Breast epithelium (tissue), 3 donors: ENCODE data around the gene MEMO1.

Experiments
- POLR2A ChIP-seq: fragments of 450-650 bp; IDR thresholded peaks from one replicate; pipeline ENCODE4 v1.6.1; 2016; ENCODE audit warnings: antibody characterized with exemption, mild to moderate bottlenecking, moderate library complexity
- TF ChIP-seq, protein P1 (sequence below), 3 donors: fragments of 450-650 bp; IDR thresholded peaks; one replicate each; pipeline ENCODE4 v1.5.1; 2016 to 2017; ENCODE audit warnings: antibody characterized with exemption in 3 of 3, mild to moderate bottlenecking in 3 of 3, moderate library complexity in 3 of 3

DNA sequence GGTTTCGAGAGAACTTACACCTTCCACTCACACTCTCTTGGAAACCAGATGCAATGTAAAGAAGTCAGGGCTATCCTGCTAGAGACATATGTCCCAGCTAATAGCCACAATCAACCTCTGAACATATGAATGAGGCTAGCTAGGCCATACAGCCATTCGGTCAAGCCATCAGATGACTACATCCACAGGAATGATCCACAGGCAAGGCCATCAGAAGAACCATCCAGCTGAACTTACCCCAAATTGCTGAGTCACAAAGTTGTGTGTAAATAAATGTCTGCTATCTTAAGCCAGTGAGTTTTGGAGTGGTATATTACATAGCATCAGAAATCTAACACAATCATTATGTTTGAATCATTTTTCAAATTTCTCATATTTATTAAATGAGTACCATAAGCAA is 47.3 kb upstream of the MEMO1 start:
- TF ChIP-seq, protein P1, sequence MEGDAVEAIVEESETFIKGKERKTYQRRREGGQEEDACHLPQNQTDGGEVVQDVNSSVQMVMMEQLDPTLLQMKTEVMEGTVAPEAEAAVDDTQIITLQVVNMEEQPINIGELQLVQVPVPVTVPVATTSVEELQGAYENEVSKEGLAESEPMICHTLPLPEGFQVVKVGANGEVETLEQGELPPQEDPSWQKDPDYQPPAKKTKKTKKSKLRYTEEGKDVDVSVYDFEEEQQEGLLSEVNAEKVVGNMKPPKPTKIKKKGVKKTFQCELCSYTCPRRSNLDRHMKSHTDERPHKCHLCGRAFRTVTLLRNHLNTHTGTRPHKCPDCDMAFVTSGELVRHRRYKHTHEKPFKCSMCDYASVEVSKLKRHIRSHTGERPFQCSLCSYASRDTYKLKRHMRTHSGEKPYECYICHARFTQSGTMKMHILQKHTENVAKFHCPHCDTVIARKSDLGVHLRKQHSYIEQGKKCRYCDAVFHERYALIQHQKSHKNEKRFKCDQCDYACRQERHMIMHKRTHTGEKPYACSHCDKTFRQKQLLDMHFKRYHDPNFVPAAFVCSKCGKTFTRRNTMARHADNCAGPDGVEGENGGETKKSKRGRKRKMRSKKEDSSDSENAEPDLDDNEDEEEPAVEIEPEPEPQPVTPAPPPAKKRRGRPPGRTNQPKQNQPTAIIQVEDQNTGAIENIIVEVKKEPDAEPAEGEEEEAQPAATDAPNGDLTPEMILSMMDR (IDR thresholded peaks at IDR 0.05), result no peak
- no peak for TF ChIP-seq POLR2A
